ENCODE results near the gene ARHGEF19. TPM values are rescaled to one million over a fixed set of nuclear protein-coding genes. Genes with fewer than 3 reads are reported as not detected.
"Not testable (repeated sequence)": the region's sequence is repeated elsewhere in the genome, so short reads cannot be mapped to it uniquely, and the experiment has no call there.

ARHGEF19 gene
- polyA plus RNA-seq, 3 donors, result 16.7 to 22.2 (median 21.1) TPM

DNA sequence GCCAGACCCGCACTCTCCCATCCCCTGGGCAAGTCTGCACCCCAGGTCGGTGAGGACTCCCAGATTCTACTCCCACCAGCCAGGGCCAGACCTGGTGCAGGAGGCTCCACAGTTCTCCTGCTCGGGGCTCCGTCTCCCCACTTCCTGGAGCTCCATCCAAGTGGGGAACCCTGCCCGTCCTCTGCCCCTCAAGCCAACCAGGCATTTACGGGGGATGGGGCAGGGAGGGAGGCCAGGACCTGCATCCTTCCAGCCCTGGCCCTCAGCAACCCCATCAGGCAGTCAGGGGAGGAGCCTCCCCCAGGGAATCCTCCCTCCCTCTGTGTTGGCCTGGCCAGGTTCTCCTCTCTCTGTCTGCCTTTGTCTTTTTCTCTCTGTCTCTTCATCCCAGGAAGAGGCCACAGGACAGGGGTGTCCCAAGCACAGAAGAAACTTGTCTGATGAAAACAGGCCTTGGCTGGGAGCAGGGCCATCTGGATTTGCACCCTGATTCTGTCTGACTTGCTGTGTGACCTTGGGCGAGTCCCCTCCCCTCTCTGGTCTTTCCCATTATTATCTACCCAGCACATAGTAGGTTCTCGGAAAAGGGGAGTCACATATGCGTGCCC is 38.1 kb downstream of the ARHGEF19 start:
- no peak for DNase-seq (ENCODE audit: extremely low read depth in 1 of 11, low read depth in 9 of 11, low spot score in 4 of 11)

DNA sequence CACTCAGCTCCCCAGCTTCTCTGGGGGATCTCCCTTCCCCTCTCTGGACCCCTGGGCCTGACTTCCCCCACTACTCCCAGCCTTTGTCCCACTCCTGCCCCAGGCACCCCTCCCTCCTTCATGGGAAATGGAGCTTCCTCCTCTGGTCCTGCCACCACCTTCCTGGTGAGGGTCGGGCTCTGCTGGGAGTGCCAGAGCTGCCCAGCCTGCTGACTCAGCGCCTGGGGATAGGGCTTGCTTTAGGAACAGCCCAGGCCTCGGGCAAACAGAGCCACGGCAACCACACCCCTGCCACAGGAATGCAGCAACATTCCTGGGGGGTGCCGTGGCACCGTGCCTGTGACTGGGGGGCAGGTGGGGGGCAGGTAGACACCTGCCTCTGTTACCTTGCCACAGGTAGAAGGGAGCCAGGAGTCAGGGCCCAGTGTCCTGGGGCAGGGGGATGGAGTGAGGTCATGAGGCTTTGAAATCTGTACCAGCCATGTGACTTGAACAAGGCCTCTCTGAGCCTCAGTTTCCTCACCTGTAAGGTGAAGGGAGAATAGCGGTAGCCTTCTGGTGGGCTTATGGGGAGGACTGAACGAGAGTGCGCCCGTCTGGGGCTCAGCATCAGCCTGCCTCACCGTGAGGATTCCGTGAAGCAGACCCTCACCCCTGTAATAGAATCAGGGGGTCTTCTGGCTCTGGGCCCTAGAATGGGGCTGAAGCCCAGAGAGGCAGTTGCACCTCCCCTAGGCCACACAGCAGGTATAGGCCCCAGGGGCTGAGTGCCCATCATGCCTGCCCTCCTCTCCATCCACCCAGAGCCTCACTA is 38.8 kb downstream of the ARHGEF19 start:
- DNase-seq (ENCODE audit: extremely low read depth in 1 of 11, low read depth in 9 of 11, low spot score in 4 of 11), result no peak

DNA sequence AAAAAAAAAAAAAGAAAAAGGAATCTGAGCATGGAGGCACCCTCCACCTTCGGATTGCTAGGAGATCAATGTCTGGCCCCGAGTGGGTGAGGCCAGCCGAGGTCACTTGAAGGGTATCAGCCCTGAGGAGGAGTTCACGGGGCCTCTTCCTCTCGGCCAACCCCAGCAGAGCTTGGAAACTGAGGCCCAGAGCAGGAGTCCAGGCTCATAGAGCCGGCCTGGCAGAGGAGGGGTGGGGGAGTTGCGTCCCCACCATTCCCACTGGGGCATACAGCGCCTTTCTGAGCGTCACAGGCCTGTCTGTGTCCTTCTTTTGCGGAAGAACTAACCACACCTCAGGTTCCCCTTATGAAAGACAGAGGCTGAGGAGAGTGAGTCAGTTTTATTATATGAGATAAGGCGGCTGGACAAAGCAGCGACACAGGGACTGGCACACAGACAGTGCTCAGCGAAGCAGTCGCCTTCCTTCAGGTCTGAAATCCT is 39.4 kb downstream of the ARHGEF19 start:
- no peak for DNase-seq (ENCODE audit: extremely low read depth in 1 of 11, low read depth in 9 of 11, low spot score in 4 of 11)

DNA sequence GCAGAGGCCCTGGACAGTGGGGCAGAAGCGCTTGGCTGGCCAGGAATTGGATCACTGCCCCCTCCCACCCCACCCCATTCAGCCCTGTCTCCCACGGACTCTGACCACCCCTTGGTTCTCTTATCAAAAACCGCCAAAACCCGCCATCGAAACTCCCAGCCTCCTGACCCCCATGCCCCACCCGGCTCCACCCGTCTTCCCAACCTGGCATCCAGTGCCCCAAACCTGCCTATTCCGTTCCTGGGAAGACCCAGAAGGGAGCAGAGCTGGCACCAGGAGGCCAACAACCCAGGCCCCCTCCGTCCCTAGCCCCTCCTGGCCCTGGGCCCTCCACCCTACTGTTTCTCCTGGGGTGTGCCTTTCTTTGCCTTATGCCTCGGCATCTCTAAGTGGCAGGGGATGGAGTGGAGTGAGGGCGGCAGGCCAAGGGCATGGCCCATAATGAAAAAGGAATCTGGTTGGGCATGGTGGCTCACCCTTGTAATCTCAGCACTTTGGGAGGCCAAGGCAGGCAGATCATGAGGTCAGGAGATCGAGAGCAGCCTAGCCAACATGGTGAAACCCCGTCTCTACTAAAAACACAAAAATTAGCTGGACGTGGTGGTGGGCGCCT is 40.1 kb downstream of the ARHGEF19 start:
- DNase-seq (ENCODE audit: extremely low read depth in 1 of 11, low read depth in 9 of 11, low spot score in 4 of 11), result no peak

DNA sequence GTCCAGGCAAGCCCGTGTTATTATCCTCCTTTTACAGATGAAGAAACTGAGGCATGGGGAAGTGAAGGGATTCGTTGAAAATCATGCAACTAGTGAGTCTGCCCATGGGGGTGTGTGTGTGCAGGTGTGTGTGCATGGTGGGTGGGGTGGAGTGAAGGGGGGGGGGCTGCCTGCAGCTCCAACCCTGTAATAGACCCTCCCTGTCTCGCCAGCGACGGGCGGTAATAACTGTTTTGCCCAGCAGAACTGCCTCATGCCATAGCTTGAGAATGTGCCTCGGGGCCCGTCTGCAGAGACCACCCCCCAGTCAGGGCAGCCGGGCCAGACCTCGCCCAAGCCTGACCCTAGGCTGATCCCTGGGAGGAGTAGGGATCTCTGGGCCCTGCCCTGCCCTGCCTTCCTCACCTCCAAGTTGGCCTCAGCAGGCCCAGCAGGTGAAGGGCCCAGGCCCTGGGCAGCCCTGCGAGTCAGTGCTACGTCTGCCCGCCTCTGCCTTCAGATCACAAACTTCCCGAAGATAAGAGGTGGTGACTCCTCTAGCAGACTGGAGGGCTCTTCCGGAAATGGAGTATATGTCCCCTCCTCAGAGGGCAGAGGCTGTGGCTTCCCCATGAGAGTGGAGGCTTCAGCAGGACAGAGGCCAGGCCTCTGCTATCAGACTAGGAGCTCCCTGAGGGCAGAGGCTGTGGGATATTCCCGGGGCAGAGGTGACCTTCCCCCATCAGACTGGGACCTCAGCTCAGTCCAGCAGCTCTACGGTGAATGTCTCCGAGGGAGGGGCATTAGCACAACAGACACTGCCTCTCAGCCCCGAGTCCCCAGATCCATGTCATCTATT is 40.9 kb downstream of the ARHGEF19 start:
- DNase-seq (ENCODE audit: extremely low read depth in 1 of 11, low read depth in 9 of 11, low spot score in 4 of 11), result no peak

DNA sequence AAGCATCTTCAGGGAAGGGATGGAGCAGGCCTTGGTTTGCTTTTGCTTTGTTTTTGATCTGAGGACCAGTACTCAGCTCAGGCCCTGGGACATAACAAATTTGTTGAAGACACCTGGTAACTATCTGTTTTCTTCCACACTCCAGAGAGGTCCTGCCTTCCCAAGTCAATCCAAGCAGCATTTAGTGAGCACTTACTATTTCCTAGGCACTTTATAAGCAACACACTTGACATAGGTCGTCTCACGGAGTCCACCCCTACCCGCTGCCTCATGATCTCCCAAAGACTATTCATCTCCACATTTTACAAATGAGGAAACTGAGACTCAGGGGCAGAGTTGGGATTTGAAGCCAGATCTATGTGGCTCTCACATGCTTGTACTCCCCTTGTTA is 42.2 kb downstream of the ARHGEF19 start:
- no peak for DNase-seq (ENCODE audit: extremely low read depth in 1 of 11, low read depth in 9 of 11, low spot score in 4 of 11)

DNA sequence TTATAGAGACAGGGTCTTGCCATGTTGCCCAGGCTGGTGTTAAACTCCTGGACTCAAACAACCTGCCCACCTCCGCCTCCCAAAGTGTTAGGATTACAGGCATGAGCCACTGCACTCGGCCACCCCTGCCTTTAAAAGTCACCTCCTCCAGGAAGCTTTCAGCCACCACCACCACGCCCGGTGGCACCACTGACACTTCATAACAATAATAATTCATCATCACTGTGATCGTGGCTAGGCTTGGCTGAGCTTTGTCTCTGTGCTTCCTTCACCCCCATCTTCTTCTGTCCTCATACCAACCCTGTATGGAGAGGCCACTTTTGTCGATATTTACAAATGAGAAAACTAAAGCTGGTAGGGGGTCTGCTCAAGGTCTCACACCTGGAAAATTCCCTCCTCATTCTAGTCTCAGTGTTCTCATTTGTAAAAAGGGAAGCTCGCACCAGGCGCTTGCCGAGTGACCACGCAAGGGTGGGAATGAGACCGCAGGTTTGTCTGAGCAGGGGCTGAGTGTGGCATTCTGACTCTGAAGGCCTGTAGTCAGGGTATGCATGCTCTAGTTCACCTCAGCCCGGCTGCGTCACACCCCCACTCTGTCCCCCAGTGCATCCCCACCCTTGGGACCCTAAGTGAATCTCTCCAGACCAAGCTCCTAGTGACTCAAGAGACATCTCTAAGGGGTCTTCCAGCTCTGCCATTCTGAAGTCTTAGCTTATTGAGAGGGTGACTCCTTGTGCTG is 43.7 kb downstream of the ARHGEF19 start:
- DNase-seq (ENCODE audit: extremely low read depth in 1 of 11, low read depth in 9 of 11, low spot score in 4 of 11), result no peak

DNA sequence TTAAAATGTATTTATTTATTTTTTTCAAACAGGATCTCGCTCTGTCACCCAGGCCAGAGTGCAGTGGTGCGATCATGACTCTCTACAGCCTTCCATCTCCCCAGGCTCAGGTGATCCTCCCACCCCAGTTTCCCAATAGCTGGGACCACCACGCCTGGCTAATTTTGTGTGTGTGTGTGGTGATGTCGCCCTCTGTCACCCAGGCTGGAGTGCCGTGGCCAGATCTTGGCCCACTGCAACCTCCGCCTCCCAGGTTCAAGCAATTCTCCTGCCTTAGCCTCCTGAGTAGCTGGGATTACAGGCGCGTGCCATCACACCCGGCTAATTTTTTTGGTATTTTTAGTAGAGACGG is 44.3 kb downstream of the ARHGEF19 start:
- not testable (repeated sequence) for DNase-seq (ENCODE audit: extremely low read depth in 1 of 11, low read depth in 9 of 11, low spot score in 4 of 11)

DNA sequence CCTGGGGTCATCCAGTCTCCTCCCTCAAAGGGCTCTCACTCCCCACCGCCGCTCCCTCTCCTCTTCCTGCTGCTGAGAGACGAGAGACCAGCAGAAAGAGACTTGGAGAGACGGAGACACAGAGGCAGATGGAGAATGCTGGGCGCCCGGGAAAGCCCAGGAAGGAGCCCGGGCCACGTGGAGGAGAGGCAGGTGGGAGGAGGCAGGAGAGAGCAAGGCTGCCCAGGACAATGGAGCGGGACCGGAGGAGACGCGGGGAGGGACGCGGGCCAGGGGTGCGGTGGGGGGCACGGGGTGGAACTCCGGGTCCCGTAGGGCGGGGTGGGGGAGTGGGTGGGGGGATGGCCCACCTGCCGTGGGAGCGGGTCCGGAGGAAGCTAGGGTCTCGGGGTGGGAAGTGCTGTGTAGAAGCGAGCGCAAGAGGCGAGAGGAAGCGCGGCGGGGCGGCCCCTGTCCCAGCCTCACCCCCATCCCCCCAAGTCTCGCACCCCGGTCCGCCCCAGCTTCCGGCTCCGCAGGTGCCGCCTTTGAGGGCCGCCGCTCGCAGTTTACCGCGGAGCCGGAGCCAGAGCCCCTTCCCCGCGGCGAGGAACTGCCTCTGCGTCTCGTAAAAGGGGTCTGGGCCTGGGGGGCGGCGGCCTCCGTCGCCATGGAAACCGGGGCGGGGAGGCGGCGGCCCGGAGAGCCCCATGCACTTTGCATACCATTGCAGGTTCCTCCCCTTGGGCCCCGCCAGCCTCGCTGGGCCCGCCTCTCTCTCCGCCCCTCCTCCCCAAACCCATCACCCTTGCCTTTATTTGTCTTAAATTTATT is 44.9 kb downstream of the ARHGEF19 start:
- no peak for DNase-seq (ENCODE audit: extremely low read depth in 1 of 11, low read depth in 9 of 11, low spot score in 4 of 11)

DNA sequence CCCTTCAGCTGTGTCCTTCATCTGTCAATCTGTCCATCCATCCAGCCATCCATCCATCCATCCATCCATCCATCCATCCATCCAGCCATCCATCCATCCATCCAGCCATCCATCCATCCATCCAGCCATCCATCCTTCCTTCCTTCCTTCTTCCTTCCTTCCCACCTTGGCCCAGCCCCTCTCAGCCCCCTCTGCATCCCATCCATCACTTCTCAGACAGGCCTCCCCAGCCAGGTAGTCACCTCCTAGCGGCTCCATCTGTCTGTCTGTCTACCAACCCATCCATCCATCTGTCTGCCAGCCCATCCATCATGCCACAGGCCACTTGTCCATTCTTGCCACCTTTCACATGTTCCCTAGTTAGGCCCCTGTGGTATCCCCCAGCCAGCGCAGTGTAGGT is 46.3 kb downstream of the ARHGEF19 start:
- no peak for DNase-seq (ENCODE audit: extremely low read depth in 1 of 11, low read depth in 9 of 11, low spot score in 4 of 11)

DNA sequence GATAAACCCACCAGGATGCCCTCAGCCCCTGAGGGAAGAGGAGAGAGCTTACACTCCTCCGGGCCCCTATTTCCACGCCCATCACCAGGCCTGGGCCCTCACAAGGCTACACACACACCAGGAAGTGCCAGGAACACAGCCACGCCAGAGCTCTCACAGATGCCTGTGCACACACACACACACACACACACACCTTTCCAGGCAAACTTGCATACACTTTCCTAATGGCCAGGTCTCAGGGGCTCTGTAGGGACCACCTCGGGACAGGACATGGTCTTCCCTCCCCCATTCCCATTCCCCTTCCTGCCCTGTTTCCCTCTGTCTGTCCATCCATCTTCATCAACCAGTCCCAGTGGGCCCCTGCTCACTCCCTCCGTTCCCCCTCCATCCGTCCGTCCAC is 46.9 kb downstream of the ARHGEF19 start:
- no peak for DNase-seq (ENCODE audit: extremely low read depth in 1 of 11, low read depth in 9 of 11, low spot score in 4 of 11)

DNA sequence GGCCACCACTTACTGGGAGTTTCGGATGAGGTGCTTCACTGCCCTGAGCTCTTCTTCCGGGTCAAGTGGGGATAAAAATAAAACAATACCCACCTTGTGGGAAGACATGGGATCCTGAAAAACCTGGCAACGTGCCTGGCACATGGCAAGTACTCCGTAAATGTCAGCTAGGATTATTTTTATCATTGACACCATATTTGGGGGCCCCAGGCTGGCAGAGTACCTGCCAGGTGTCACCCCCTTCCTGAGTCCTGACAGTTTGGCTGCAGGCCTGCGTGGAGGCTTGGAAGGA is 47.4 kb downstream of the ARHGEF19 start:
- no peak for DNase-seq (ENCODE audit: extremely low read depth in 1 of 11, low read depth in 9 of 11, low spot score in 4 of 11)

DNA sequence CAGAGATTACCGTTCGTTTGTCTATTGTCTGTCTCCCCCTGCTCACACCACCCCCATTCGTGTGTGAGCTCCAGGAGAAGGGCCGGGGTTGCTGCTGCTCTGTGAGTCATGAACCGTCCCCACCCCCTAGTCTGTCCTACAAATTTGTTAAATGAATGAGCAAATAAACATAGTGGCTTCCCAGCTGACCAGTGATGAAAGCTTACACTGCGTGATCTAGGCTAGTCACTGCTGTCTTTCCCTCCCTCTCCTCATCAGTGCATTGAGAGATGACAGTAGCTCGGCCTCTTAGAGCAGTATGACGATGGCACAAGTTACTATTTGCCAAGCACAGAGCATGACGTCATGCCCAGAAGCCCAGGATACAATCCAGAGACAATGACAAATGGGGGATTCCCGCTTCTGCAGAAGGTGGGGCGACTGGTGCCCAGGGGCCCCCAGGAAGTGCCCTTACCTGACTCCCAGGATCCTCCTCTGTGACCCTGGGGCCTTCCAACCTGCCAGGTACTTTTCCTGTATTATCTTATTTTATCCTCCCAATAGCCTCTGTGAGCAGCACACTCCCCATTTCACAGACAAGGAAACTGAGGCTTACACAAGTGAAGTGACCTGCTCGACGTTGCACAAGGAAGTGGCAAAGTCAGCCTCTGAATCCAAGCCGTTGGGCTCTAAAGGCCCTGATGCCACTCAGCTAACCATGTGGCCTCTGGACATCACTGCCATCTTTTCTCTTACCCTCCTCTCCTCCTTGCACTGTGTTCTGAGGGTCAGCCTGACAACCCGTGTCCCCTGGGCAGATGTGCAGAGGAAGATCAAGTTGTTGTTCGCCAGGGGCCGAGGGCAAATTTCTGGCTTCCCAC is 48.0 kb downstream of the ARHGEF19 start:
- DNase-seq (ENCODE audit: extremely low read depth in 1 of 11, low read depth in 9 of 11, low spot score in 4 of 11), result no peak

DNA sequence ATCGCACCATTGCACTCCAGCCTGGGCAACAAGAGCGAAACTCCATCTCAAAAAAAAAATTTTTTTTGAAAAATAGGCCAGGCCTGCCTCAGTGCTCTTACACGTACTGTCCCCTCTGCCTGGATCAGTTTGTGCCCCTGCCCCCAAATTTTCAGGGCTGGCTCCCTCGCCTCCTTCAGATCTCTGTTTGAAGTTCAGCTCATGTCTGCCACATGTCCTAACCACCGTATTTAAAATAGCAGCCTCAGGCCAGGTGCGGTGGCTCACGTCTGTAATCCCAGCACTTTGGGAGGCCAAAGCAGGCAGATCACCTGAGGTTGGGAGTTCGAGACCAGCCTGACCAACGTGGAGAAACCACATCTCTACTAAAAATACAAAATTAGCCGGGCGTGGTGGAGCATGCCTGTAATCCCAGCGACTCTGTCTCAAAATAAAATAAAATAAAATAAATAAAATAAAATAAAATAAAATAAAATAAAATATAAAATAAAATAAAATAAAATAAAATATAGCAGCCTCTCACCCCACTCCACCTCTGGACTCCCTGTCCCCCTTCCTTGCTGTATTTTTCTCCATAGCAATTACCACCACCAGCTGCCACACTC is 48.7 kb downstream of the ARHGEF19 start:
- DNase-seq (ENCODE audit: extremely low read depth in 1 of 11, low read depth in 9 of 11, low spot score in 4 of 11), result not testable (repeated sequence)

DNA sequence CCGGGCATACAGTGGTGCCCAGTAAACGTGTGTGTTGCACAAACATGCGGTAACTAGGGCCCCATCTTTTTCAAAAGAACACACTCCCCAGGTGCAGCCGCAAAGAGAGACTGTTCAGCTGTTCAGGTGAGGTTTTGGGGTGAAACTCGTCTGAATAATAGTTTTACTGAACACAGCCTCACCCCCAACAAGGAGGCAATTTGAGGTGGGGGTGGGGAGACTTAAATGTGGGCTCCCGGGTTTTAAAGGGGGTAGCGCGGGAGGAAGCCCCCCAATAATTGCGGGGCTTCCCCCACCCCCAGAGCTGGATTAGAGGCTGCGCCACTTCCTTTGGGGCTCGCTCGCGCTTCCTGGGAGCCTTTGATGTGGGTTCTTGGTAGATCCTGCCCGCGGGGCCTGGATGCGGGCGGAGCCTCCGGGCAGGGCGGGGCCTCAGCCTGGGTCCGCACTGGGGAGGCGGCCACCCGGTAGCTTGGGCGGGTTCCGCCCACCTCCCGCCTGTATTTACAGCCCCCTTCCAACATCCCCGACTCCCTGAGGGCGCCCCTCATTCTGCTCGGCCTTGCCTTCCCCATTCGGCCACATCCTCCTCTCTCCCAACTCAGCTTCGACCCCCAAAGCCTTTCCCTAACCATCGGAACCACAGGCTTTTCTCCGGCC is 50.2 kb downstream of the ARHGEF19 start:
- DNase-seq (ENCODE audit: extremely low read depth in 1 of 11, low read depth in 9 of 11, low spot score in 4 of 11), result no peak

DNA sequence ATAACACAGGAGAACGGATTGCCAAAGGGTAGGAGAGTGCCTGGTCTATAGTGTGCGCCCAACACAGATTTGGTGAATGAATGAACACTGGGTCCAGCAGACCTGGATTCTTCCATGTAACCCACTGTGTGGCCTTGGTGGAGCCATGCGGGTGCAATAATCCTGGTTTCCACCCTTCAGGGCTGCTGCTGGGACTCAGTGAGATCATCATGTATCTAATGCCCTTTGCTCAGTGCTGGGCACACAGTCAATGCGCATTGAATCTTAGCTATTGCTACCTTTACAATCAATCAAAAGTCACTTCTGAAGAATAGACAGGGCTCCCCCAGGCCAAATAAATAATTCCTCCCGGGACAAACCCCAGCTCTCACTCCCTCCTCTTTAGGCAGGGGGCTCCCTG is 50.7 kb downstream of the ARHGEF19 start:
- DNase-seq (ENCODE audit: extremely low read depth in 1 of 11, low read depth in 9 of 11, low spot score in 4 of 11), result no peak
